Measurements from ENCODE around the gene R3HDM1.
"Not testable (repeated sequence)": the region's sequence is repeated elsewhere in the genome, so short reads cannot be mapped to it uniquely, and the experiment has no call there.

R3HDM1 gene

DNA sequence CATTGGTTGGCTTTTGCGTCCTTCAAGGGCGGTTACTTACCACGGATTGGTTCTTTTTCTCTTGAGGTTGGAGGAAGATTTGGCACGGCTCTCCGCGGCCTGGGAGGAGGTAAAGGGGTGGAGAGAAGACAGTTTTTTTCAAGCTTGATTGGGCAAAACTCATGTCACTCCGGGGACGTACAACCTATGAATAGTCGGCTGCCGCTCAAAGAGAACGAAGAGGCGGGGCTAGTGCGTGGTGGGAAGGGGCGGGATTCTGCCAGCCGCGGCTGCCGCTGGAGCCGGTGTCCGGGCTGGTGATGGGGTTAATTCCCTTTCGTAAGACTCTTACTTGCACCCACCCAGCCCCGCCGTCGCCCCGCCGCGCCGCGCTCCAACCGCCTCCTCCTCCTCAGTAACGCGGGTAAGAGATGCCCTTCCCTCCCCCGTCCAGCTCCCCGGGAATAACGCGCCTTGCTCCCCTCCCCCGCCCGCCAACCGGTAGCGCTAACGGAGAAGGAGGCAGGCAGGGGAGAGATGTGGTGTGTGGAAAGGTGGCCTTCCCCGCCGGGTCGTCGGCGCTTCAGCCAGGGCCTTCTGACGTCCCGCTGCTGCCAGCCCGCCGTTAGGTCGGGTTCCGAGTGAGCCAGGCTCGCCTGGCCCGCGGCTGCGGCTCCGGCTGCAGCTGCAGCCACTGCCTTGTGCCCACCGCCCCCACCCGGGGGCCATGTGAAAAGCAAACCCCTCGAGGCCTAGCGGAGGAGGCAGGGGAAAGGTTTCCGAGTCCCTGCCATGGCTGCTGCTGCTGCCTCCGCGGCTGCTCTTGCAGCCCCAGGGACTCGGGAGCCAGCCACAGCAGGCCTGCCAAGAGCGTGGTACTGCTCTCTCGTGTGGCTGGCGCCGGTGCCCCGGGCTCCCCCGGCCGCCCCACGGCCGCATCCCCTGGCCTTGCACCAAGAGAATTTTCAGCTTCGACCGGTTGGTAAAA, at the start of gene R3HDM1:
R3HDM1 (plus strand) TSS at position 254 of the 967 bp plus-strand sequence. CDS start 73,362 bp downstream, outside the sequence.
- TF ChIP-seq, protein P1, sequence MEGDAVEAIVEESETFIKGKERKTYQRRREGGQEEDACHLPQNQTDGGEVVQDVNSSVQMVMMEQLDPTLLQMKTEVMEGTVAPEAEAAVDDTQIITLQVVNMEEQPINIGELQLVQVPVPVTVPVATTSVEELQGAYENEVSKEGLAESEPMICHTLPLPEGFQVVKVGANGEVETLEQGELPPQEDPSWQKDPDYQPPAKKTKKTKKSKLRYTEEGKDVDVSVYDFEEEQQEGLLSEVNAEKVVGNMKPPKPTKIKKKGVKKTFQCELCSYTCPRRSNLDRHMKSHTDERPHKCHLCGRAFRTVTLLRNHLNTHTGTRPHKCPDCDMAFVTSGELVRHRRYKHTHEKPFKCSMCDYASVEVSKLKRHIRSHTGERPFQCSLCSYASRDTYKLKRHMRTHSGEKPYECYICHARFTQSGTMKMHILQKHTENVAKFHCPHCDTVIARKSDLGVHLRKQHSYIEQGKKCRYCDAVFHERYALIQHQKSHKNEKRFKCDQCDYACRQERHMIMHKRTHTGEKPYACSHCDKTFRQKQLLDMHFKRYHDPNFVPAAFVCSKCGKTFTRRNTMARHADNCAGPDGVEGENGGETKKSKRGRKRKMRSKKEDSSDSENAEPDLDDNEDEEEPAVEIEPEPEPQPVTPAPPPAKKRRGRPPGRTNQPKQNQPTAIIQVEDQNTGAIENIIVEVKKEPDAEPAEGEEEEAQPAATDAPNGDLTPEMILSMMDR (conservative IDR thresholded peaks at IDR 0.05), result peak; percentile 28
- H3K27ac ChIP-seq, result peak within 1 kb of the TSS; percentile 87

DNA sequence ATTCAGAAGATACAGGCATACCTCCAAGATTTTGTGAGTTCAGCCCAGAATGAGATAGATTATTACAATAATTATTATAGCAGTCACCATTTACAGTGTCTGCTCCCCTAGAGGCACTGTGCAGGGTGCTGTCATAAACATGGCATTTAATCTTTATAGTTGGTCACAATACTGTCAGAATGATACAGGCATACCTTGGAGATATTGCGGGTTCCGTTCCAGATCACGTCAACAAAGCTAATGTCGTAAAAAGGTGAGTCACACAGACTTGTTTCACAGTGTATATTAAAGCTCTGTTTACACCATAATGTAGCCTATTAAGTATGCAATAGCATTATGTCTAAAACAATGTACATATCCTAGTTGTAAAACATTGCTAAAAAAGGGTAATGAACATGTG, 45.8 kb upstream of the R3HDM1 start:
- H3K27ac ChIP-seq, result no peak overlapping the region
- TF ChIP-seq, protein P1 (conservative IDR thresholded peaks at IDR 0.05), result no peak

DNA sequence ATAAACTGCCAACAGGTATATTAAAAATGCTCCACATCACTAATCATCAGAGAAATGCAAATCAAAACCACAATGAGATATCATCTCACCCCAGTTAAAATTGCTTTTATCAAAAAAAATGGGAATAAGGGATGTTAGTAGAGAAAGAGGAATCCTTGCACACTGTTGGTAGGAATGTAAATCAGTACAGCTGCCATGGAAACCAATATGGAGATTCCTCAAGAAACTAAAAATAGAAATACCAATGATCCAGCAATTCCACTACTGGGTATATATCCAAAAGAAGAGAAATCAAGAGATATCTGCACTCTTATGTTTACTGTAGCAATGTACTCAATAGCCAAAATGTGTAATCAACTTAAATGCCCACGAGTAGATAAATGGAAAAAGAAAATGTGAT, 40.9 kb upstream of the R3HDM1 start:
- TF ChIP-seq, protein P1 (conservative IDR thresholded peaks at IDR 0.05), result no peak
- H3K27ac ChIP-seq, result no peak overlapping the region

DNA sequence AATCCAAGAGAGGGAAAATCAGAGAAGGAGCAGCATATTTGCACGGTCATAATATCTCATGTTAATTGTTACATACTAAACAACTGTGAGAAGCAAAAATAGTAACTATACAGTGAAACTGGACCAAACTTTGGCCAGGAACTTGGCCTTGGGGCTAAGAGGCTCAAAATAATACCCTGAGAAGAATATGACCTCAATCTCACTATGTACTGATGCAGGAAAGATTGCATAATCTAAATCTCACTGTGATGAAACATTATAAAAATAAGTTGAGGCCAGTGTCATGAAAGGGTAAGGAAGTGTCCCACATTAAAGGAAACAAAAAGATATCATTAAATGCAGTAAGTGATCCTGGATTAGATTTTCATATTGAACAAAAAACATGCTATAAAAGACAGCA, 36.8 kb upstream of the R3HDM1 start:
- TF ChIP-seq, protein P1 (conservative IDR thresholded peaks at IDR 0.05), result no peak
- H3K27ac ChIP-seq, result no peak overlapping the region

DNA sequence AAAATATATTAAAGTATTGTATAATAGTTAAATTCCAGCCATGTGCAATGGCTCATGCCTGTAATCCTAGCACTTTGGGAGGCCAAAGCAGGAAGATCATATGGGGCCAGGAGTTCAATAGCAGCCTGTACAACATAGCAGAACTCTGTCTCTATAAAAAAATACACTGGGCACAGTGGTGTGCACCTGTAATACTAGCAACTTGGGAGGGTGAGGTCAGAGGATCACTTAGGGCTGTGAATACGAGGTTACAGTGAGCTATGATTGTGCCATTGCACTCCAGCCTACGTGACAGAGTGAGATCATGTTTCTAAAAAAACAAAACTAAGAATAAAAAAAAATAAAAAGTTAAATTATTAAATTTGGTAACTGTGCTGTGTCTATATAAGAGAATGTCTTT, 36.4 kb upstream of the R3HDM1 start:
- TF ChIP-seq, protein P1 (conservative IDR thresholded peaks at IDR 0.05), result no peak
- H3K27ac ChIP-seq, result no peak overlapping the region

DNA sequence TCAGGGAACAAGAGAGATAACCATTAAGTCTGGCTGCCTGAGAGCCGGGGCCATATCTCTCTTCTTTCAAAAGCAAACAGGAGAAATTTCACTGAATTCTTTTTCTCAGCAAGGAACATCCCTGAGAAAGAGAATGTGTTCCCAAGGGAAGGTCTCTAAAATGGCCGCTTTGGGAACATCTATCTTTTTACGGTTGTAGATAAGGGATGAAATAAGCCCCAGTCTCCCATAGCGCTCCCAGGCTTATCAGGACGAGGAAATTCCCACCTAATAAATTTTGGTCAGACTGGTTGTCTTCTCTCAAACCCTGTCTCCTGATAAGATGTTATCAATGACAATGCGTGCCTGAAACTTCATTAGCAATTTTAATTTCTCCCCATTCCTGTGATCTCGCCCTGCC, 32.7 kb upstream of the R3HDM1 start:
- not testable (repeated sequence) for H3K27ac ChIP-seq

DNA sequence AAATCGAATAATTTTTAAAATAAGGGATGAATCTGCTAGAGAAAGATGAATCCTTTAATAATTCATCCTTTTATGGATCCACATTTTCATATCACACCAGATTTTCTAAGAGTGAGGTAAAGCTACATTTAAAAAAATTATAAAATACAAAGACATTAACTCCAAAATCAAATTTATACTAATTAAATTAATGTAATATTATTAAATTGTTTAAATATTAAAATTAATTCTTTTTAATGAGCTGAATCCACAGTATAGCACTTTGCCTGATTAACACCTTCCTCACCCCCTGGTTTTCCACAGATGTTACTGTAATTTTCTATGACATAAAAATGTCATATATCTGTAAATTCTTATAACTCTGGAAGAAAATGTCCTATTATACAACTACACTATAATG, 26.5 kb upstream of the R3HDM1 start:
- no peak overlapping the region for H3K27ac ChIP-seq
- TF ChIP-seq, protein P1 (conservative IDR thresholded peaks at IDR 0.05), result no peak

DNA sequence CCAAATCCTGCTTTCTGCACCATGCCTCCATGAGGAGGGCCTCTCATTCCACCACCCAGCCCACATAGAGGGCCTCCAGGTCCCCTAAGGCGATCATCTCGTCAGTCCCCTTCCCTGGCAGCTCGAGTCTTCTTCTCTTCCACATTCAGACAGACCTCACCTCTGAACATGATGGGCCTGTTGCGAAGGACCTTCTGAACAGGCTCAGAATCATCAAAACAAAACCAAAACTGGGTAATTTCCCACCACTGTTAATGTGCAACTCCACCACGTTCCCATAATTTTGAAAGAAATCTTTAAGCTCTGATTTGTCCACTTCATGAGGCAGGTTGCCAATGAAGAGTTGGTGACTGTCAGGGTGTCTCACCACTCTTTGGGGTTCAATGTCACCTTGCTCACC, 20.7 kb upstream of the R3HDM1 start:
- TF ChIP-seq, protein P1 (conservative IDR thresholded peaks at IDR 0.05), result no peak
- no peak overlapping the region for H3K27ac ChIP-seq
